ENCODE measurements around the gene ELAVL2. TPM values are rescaled to one million over a fixed set of nuclear protein-coding genes. Genes with fewer than 3 reads are reported as not detected.

The ELAVL2 gene
- total and polyA plus RNA-seq, 2 donors = 0.07 to 0.33 TPM

DNA sequence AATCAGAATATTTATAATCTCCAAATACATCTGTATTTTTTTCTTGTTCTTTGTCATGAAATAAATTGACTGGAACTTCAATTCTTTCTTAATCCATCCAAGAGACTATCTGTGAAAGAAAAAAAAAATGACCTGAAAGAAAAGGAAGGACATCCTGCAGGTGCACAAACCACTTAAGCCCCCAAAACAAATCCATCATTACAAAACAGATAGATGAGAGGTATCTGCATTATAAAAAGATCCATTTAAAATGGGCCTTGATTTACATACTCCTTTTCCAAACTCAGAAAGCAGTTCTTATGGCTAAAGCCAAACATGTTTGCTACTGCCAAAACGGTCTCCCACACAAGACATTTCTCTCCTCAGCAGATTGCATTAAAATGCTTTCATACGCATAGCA, 85.5 kb downstream of the ELAVL2 start:
- Histone ChIP-seq H3K36me3 (ENCODE audit: control insufficient read depth in 2 of 2, insufficient read depth in 2 of 2, low read length in 1 of 2) (no peaks in the 10 kb centered on the region), H3K9me3 (ENCODE audit: control insufficient read depth in 2 of 2, insufficient read depth in 1 of 2, low read length in 1 of 2) (no peaks in the 10 kb centered on the region), H3K4me3 (ENCODE audit: low read length in 2 of 2) (no peak overlapping the region), H3K27me3 (ENCODE audit: control insufficient read depth in 2 of 2, insufficient read depth in 1 of 2, low read length in 1 of 2) (no peaks in the 10 kb centered on the region), H3K4me1 (ENCODE audit: control insufficient read depth in 2 of 2, insufficient read depth in 2 of 2, low read length in 2 of 2) (no peaks in the 10 kb centered on the region), H3K27ac (ENCODE audit: low read depth in 1 of 2, low read length in 1 of 2) (no peak overlapping the region)
- no peak for DNase-seq (ENCODE audit: low read depth in 6 of 9, low spot score in 9 of 9)
- 78% methylated on average over 2 of the region's 2 CpGs for WGBS

DNA sequence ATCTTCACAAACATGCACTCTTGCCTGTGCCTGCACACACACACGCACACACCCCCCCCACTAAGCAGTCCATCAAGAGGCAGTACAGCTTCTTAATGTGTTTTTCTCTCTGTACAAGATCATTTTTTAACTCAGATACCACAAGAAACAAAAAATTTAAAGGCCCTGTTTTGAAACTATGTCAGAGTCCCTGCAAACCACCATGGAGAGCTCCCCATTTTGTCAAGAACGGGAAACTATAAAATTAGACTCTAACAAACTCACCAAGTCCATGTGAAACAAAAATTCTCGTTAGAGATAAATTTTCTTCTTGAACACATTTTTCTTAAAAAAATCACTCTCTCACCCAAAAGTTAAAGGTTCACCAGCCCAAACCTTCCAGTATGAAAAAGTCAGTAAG, 86.3 kb downstream of the ELAVL2 start:
- H3K27ac ChIP-seq (ENCODE audit: low read depth in 1 of 2, low read length in 1 of 2) = no peak overlapping the region
- H3K4me3 ChIP-seq (ENCODE audit: low read length in 2 of 2) = no peak overlapping the region
- H3K36me3 ChIP-seq (ENCODE audit: control insufficient read depth in 2 of 2, insufficient read depth in 2 of 2, low read length in 1 of 2) = no peaks in the 10 kb centered on the region
- H3K27me3 ChIP-seq (ENCODE audit: control insufficient read depth in 2 of 2, insufficient read depth in 1 of 2, low read length in 1 of 2) = no peaks in the 10 kb centered on the region
- no peaks in the 10 kb centered on the region for H3K9me3 ChIP-seq (ENCODE audit: control insufficient read depth in 2 of 2, insufficient read depth in 1 of 2, low read length in 1 of 2)
- WGBS = 90% methylated on average over 3 of the region's 3 CpGs
- no peaks in the 10 kb centered on the region for H3K4me1 ChIP-seq (ENCODE audit: control insufficient read depth in 2 of 2, insufficient read depth in 2 of 2, low read length in 2 of 2)
- no peak for DNase-seq (ENCODE audit: low read depth in 6 of 9, low spot score in 9 of 9)

DNA sequence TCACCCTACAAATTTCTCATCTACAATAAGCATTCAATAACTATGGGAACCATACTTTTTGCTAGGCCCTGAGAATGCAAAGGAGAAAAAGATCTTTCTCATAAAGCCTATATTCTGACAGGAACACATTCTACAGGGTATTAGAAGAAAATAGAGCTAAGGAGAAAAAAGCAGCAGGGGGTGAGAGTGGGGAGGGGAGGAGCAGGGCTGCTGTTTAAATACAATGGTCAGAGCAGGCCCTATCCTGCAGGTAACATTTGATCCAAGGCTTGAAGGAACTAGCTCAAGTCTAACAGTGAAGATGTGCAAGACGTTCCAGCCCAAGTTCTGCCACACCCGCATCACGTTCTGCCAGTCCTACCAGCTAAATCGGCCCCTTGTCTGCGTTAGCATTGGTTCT, 89.7 kb downstream of the ELAVL2 start:
- no peak overlapping the region for H3K27ac ChIP-seq (ENCODE audit: low read depth in 1 of 2, low read length in 1 of 2)
- H3K27me3 ChIP-seq (ENCODE audit: control insufficient read depth in 2 of 2, insufficient read depth in 1 of 2, low read length in 1 of 2) = no peaks in the 10 kb centered on the region
- no peak overlapping the region for H3K4me3 ChIP-seq (ENCODE audit: low read length in 2 of 2)
- no peaks in the 10 kb centered on the region for H3K9me3 ChIP-seq (ENCODE audit: control insufficient read depth in 2 of 2, insufficient read depth in 1 of 2, low read length in 1 of 2)
- H3K4me1 ChIP-seq (ENCODE audit: control insufficient read depth in 2 of 2, insufficient read depth in 2 of 2, low read length in 2 of 2) = no peaks in the 10 kb centered on the region
- no peaks in the 10 kb centered on the region for H3K36me3 ChIP-seq (ENCODE audit: control insufficient read depth in 2 of 2, insufficient read depth in 2 of 2, low read length in 1 of 2)
- no peak for DNase-seq (ENCODE audit: low read depth in 6 of 9, low spot score in 9 of 9)
- WGBS = 92% methylated on average over 5 of the region's 5 CpGs

DNA sequence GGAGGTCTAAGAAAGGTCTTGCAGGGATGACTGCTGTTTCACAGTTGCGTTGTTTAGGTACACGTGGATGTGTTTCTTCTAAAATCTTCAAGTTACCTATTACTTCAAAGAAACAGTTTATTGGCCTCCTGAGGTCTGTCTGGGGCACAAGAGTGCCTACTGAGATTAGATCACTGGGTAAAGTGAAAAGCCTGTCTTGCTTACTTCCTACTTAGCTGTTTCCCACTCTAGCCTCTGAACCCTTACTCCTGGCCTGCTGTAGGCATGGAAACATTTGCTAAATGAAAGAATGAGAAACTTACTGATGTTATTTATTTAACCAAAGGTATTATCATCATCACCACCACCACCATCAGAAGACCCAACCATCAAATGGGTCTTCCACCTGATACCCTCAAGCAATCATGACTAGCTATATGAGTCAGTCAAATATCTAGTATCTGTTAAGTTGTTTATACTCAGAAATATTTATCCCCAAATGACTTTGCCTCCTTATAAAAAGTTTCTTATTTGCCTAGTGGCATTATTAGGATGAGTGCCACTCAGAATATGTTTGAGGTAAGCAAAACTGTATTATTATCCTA, 92.5 kb downstream of the ELAVL2 start:
- Histone ChIP-seq H3K9me3 (ENCODE audit: control insufficient read depth in 2 of 2, insufficient read depth in 1 of 2, low read length in 1 of 2) (no peaks in the 10 kb centered on the region), H3K4me3 (ENCODE audit: low read length in 2 of 2) (no peak overlapping the region), H3K27me3 (ENCODE audit: control insufficient read depth in 2 of 2, insufficient read depth in 1 of 2, low read length in 1 of 2) (no peaks in the 10 kb centered on the region), H3K27ac (ENCODE audit: low read depth in 1 of 2, low read length in 1 of 2) (no peak overlapping the region), H3K36me3 (ENCODE audit: control insufficient read depth in 2 of 2, insufficient read depth in 2 of 2, low read length in 1 of 2) (no peaks in the 10 kb centered on the region), H3K4me1 (ENCODE audit: control insufficient read depth in 2 of 2, insufficient read depth in 2 of 2, low read length in 2 of 2) (no peaks in the 10 kb centered on the region)
- WGBS = 83% methylated on average over 2 of the region's 2 CpGs
- no peak for DNase-seq (ENCODE audit: low read depth in 6 of 9, low spot score in 9 of 9)

DNA sequence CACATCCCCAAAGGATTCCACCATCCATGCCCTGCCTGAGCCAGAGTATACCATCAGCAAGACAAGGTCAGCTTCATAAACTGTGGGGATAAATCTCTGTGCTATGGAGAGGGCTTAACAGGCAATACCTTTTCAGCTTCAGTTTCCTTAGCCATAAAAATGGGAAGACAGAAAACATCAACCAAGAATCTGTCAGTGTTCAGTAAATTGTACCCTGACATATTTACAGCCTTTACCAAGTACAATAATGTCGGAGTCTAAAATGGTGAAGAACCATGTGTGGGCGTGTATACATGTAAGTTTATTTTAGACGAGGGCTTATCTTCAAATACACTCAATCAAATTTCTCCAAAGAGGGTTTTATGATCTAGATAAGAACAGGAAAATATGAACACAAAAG, 94.7 kb downstream of the ELAVL2 start:
- Histone ChIP-seq H3K27me3 (ENCODE audit: control insufficient read depth in 2 of 2, insufficient read depth in 1 of 2, low read length in 1 of 2) (no peaks in the 10 kb centered on the region), H3K36me3 (ENCODE audit: control insufficient read depth in 2 of 2, insufficient read depth in 2 of 2, low read length in 1 of 2) (no peaks in the 10 kb centered on the region), H3K27ac (ENCODE audit: low read depth in 1 of 2, low read length in 1 of 2) (no peak overlapping the region), H3K9me3 (ENCODE audit: control insufficient read depth in 2 of 2, insufficient read depth in 1 of 2, low read length in 1 of 2) (no peaks in the 10 kb centered on the region), H3K4me1 (ENCODE audit: control insufficient read depth in 2 of 2, insufficient read depth in 2 of 2, low read length in 2 of 2) (no peaks in the 10 kb centered on the region), H3K4me3 (ENCODE audit: low read length in 2 of 2) (no peak overlapping the region)
- WGBS = 77% methylated on average over 3 of the region's 3 CpGs
- DNase-seq (ENCODE audit: low read depth in 6 of 9, low spot score in 9 of 9) = no peak

DNA sequence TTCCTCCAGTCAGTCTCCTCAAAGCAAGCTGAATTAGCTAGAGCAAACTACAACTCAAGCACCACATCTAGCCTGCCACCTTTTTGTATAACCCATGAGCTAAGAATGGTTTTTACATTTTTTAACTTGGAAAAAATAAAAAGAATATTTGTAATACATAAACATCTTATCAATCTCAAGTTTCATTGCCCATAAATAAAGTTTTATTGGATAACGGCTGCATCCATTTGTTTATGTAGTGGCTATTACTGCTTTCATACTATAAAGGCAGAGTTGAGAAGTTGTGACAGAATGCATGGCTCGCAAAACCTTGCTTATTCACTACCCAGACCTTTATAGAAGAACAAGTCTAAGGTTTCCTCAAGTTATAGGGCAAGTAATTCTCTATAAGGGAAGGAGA, 95.7 kb downstream of the ELAVL2 start:
- 94% methylated on average over 2 of the region's 2 CpGs for WGBS
- no peak overlapping the region for H3K27ac ChIP-seq (ENCODE audit: low read depth in 1 of 2, low read length in 1 of 2)
- no peak for DNase-seq (ENCODE audit: low read depth in 6 of 9, low spot score in 9 of 9)

DNA sequence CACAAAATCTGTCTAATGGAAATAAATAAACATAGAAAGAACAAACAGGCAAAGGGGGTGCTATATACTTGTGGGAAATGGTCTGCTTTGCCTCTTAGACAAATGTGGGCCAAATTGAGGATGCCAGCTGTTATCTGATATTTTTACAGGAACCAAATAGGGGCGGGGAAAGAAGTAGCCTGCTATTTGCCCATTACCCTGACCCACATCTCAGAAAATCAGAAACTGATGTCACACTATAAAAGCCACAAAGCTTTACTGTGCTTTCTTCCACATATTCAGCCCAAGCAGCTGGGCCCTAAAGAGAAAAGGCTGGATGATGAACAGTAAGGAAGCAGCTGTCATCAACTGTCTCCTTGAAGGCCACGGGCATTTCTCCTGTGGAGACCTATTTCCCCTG, 97.3 kb downstream of the ELAVL2 start:
- Histone ChIP-seq H3K4me3 (ENCODE audit: low read length in 2 of 2) (no peak overlapping the region), H3K27ac (ENCODE audit: low read depth in 1 of 2, low read length in 1 of 2) (no peak overlapping the region), H3K9me3 (ENCODE audit: control insufficient read depth in 2 of 2, insufficient read depth in 1 of 2, low read length in 1 of 2) (no peaks in the 10 kb centered on the region), H3K4me1 (ENCODE audit: control insufficient read depth in 2 of 2, insufficient read depth in 2 of 2, low read length in 2 of 2) (no peaks in the 10 kb centered on the region), H3K27me3 (ENCODE audit: control insufficient read depth in 2 of 2, insufficient read depth in 1 of 2, low read length in 1 of 2) (no peaks in the 10 kb centered on the region), H3K36me3 (ENCODE audit: control insufficient read depth in 2 of 2, insufficient read depth in 2 of 2, low read length in 1 of 2) (no peaks in the 10 kb centered on the region)
- 86% methylated on average over 2 of the region's 2 CpGs for WGBS
- no peak for DNase-seq (ENCODE audit: low read depth in 6 of 9, low spot score in 9 of 9)

More for the DNA sequence above, 95.7 kb downstream of the ELAVL2 start:
- no peaks in the 10 kb centered on the region for H3K4me1 ChIP-seq (ENCODE audit: control insufficient read depth in 2 of 2, insufficient read depth in 2 of 2, low read length in 2 of 2)
- no peaks in the 10 kb centered on the region for H3K27me3 ChIP-seq (ENCODE audit: control insufficient read depth in 2 of 2, insufficient read depth in 1 of 2, low read length in 1 of 2)
- no peaks in the 10 kb centered on the region for H3K36me3 ChIP-seq (ENCODE audit: control insufficient read depth in 2 of 2, insufficient read depth in 2 of 2, low read length in 1 of 2)
- no peaks in the 10 kb centered on the region for H3K9me3 ChIP-seq (ENCODE audit: control insufficient read depth in 2 of 2, insufficient read depth in 1 of 2, low read length in 1 of 2)
- no peak overlapping the region for H3K4me3 ChIP-seq (ENCODE audit: low read length in 2 of 2)

DNA sequence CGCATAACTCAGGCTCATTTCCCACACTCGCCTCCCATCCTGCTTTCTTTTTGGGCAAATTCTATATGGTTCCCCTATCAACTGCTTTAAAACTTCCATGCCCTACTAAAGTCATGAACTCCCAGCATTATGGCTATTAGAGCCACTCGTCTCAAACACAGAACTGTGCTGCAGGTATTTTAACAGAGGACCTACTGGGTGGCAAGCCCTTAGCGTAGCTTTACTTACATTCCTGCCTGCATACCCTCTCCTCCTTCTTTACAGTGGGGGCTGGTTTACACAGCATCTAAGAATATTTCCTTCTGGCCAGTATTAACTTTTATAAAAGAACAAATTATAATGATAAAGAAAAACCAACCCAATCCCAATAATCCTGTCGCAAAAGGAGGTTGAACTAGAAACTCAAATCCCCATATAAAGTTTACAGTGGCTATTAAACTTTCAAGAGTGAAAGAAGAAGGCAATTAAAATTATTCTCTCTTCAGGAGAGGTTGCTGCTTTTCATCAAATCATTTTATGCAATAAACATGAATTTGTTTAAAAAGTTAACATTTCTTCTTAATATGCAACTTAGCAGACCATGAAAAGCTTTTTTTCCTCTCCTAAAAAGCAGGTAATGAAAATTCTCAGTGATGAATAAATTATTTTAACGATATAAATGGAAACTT, 100.6 kb downstream of the ELAVL2 start:
- Histone ChIP-seq H3K4me3 (ENCODE audit: low read length in 2 of 2) (no peak overlapping the region), H3K27me3 (ENCODE audit: control insufficient read depth in 2 of 2, insufficient read depth in 1 of 2, low read length in 1 of 2) (no peaks in the 10 kb centered on the region), H3K4me1 (ENCODE audit: control insufficient read depth in 2 of 2, insufficient read depth in 2 of 2, low read length in 2 of 2) (no peaks in the 10 kb centered on the region), H3K36me3 (ENCODE audit: control insufficient read depth in 2 of 2, insufficient read depth in 2 of 2, low read length in 1 of 2) (no peaks in the 10 kb centered on the region), H3K27ac (ENCODE audit: low read depth in 1 of 2, low read length in 1 of 2) (no peak overlapping the region), H3K9me3 (ENCODE audit: control insufficient read depth in 2 of 2, insufficient read depth in 1 of 2, low read length in 1 of 2) (no peaks in the 10 kb centered on the region)
- DNase-seq (ENCODE audit: low read depth in 6 of 9, low spot score in 9 of 9) = no peak
- 93% methylated on average over 6 of the region's 6 CpGs for WGBS

DNA sequence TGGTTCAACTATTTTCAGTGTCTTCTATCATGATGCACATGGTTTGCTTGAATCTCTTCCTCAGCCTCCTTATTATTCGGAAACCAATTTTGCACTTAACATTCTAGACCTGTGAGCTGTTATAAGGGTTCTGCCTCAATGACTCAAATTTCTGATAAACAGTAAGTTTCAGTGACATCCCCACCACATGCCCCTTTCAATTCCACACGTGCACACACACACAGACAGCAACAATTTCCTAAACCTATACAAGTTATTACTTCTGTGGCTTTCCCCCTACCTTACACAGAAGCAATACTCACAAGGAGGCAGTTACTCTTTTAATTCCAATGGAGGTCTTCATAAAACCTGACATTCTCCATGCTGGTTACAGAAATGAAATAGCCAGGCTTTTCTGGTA, 102.4 kb downstream of the ELAVL2 start:
- H3K27me3 ChIP-seq (ENCODE audit: control insufficient read depth in 2 of 2, insufficient read depth in 1 of 2, low read length in 1 of 2) = no peaks in the 10 kb centered on the region
- H3K9me3 ChIP-seq (ENCODE audit: control insufficient read depth in 2 of 2, insufficient read depth in 1 of 2, low read length in 1 of 2) = no peaks in the 10 kb centered on the region
- DNase-seq (ENCODE audit: low read depth in 6 of 9, low spot score in 9 of 9) = no peak
- WGBS = 95% methylated on average over 2 of the region's 2 CpGs
- no peaks in the 10 kb centered on the region for H3K4me1 ChIP-seq (ENCODE audit: control insufficient read depth in 2 of 2, insufficient read depth in 2 of 2, low read length in 2 of 2)
- no peak overlapping the region for H3K27ac ChIP-seq (ENCODE audit: low read depth in 1 of 2, low read length in 1 of 2)
- H3K36me3 ChIP-seq (ENCODE audit: control insufficient read depth in 2 of 2, insufficient read depth in 2 of 2, low read length in 1 of 2) = no peaks in the 10 kb centered on the region
- H3K4me3 ChIP-seq (ENCODE audit: low read length in 2 of 2) = no peak overlapping the region
